Fibroblast of lung (primary cell): ENCODE data around the gene SLC6A19.

ENCODE experiments used
- CTCF ChIP-seq, 2 donors: IDR thresholded peaks in 1 of 2; conservative IDR thresholded peaks in 1 of 2; 1 replicate in 1 of 2; 2 replicates in 1 of 2; pipeline ENCODE4 v1.5.1; 2011 to 2012; ENCODE audit warnings: low read length in 2 of 2, control low read depth in 1 of 2, inconsistent platforms in 1 of 2, low read depth in 1 of 2, mild to moderate bottlenecking in 1 of 2
- EZH2 ChIP-seq: IDR thresholded peaks from 2 replicates; pipeline ENCODE4 v1.5.1; 2012; ENCODE audit warnings: low read length, control low read depth, mild to moderate bottlenecking; ENCODE audit errors: missing control alignments

DNA sequence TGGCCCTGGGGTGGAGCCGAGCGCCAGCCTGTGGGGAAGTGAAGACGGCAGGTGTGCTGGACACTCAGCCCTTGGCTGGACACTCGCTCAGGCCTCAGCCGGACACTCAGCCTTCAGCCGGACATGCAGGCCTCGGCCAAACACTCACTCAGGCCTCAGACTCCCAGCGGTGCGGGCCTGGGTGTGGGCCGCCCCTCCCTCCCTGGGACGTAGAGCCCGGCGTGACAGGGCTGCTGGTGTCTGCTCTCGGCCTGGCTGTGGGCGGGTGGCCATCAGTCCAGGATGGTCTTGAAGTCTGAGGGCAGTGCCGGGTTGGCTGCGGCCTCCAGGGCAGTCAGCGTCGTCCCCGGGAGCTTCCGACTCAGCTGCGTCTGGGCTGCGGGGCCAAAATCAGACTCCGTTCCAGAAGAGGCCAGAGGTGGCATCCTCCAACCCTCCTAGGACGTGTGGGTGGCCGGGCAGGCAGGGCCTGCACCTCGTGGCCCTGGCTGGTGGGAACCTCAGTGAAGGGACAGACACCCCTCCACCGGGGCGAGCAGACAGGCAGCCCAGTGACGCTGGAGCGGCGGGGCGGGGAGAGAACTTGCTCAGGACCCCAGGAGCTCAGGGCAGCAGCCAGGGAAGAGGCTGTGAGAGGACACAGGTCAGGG is 52.2 kb downstream of the SLC6A19 start:
- TF ChIP-seq CTCF (conservative IDR thresholded peaks at IDR 0.05 in 1 of 2, IDR thresholded peaks at IDR 0.05 in 1 of 2; ENCODE audit: low read depth in 1 of 2, low read length in 2 of 2) (no peak), EZH2 (no peak)
